ENCODE data around the gene UBR3.

DNA sequence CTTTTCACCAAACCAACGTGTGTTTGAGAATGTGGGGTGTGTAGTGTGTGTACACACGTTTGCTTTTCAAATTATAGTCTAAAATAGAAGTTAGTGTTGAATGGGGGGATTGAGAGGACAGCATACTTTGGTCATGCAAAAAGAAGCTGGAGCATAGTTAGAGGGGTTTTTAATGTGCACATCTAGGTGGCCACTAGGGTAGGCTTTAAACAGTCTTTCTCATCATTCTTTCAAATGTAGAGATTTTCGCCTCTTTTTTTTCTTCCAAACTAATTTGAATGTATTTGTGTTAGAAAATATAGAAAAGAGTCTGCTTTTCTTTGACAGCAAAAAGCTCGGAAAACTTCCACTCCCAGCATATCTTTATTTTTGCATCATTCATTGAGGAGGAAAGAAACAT, 185.5 kb downstream of the UBR3 start:
- TF ChIP-seq, protein P1, sequence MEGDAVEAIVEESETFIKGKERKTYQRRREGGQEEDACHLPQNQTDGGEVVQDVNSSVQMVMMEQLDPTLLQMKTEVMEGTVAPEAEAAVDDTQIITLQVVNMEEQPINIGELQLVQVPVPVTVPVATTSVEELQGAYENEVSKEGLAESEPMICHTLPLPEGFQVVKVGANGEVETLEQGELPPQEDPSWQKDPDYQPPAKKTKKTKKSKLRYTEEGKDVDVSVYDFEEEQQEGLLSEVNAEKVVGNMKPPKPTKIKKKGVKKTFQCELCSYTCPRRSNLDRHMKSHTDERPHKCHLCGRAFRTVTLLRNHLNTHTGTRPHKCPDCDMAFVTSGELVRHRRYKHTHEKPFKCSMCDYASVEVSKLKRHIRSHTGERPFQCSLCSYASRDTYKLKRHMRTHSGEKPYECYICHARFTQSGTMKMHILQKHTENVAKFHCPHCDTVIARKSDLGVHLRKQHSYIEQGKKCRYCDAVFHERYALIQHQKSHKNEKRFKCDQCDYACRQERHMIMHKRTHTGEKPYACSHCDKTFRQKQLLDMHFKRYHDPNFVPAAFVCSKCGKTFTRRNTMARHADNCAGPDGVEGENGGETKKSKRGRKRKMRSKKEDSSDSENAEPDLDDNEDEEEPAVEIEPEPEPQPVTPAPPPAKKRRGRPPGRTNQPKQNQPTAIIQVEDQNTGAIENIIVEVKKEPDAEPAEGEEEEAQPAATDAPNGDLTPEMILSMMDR (conservative IDR thresholded peaks at IDR 0.05): no peak
- no peak for TF ChIP-seq EZH2 (IDR thresholded peaks at IDR 0.05; ENCODE audit: low read depth)
